GM21367 (cell line): Measurements from ENCODE around the gene FOXC1.

ENCODE experiments used
- ATAC-seq: cut with Tn5 transposase; IDR thresholded peaks from one replicate; pipeline ENCODE4 v1.9.1; 2021; ENCODE audit not compliant: unreplicated experiment

The FOXC1 gene

GRCh38 chr6:1611572-1612298 lies 2.0 kb downstream of the FOXC1 start:
- ATAC-seq, result no peak

- no peak for ATAC-seq
Observed at GRCh38 chr6:1612299-1612973, 2.7 kb downstream of the FOXC1 start.

- ATAC-seq, result no peak
Observed at GRCh38 chr6:1612974-1613306, 3.2 kb downstream of the FOXC1 start.

- ATAC-seq, result no peak
Observed at GRCh38 chr6:1613346-1613687, 3.6 kb downstream of the FOXC1 start.

GRCh38 chr6:1613688-1614447 lies 4.2 kb downstream of the FOXC1 start:
- ATAC-seq, result no peak

- no peak for ATAC-seq
Observed at GRCh38 chr6:1614448-1615150, 4.9 kb downstream of the FOXC1 start.

GRCh38 chr6:1615151-1615852 lies 5.6 kb downstream of the FOXC1 start:
- ATAC-seq, result no peak

- ATAC-seq, result no peak
Observed at GRCh38 chr6:1615853-1616420, 6.2 kb downstream of the FOXC1 start.

- no peak for ATAC-seq
Observed at GRCh38 chr6:1616701-1617463, 7.2 kb downstream of the FOXC1 start.

GRCh38 chr6:1617466-1618310 lies 8.0 kb downstream of the FOXC1 start:
- ATAC-seq, result no peak

GRCh38 chr6:1618311-1619097 lies 8.8 kb downstream of the FOXC1 start:
- ATAC-seq, result no peak

- ATAC-seq, result no peak
Observed at GRCh38 chr6:1619098-1619672, 9.5 kb downstream of the FOXC1 start.

GRCh38 chr6:1619673-1620503 lies 10.2 kb downstream of the FOXC1 start:
- ATAC-seq, result no peak

- no peak for ATAC-seq
Observed at GRCh38 chr6:1620504-1621069, 10.9 kb downstream of the FOXC1 start.

- no peak for ATAC-seq
Observed at GRCh38 chr6:1621070-1621701, 11.5 kb downstream of the FOXC1 start.

- ATAC-seq, result no peak
Observed at GRCh38 chr6:1622220-1622850, 12.6 kb downstream of the FOXC1 start.
